Measurements from ENCODE around the gene GRIK1. TPM values are rescaled to one million over a fixed set of nuclear protein-coding genes. Genes with fewer than 3 reads are reported as not detected.

GRIK1 gene
- total RNA-seq, 1 donor from 2014 or later: not detected

- no peak for DNase-seq
- Mint-ChIP-seq H3K9me3 (no peaks in the 10 kb centered on the region), H3K4me1 (no peaks in the 10 kb centered on the region), H3K27me3 (peaks cover 2% of the 10 kb centered on the region), H3K36me3 (ENCODE audit: low read depth) (no peaks in the 10 kb centered on the region), H3K4me3 (no peak overlapping the region), H3K27ac (no peak overlapping the region)
- intact Hi-C loops (cut with micrococcal nuclease): no loop called here
Observed at GRCh38 chr21:29810871-29811270, 128.9 kb downstream of the GRIK1 start.

GRCh38 chr21:29808153-29808552 lies 131.6 kb downstream of the GRIK1 start:
- Mint-ChIP-seq H3K4me3 (no peak overlapping the region), H3K9me3 (no peaks in the 10 kb centered on the region), H3K27ac (no peak overlapping the region), H3K4me1 (no peaks in the 10 kb centered on the region), H3K36me3 (ENCODE audit: low read depth) (no peaks in the 10 kb centered on the region), H3K27me3 (peaks cover 2% of the 10 kb centered on the region)
- intact Hi-C loops (cut with micrococcal nuclease): no loop called here
- no peak for DNase-seq

- no peaks in the 10 kb centered on the region for H3K9me3 Mint-ChIP-seq
- intact Hi-C loops (cut with micrococcal nuclease): no loop called here
- no peak for DNase-seq
- no peak overlapping the region for H3K4me3 Mint-ChIP-seq
- H3K4me1 Mint-ChIP-seq: no peaks in the 10 kb centered on the region
- no peak overlapping the region for H3K27ac Mint-ChIP-seq
- H3K27me3 Mint-ChIP-seq: peaks cover 2% of the 10 kb centered on the region
- H3K36me3 Mint-ChIP-seq (ENCODE audit: low read depth): no peaks in the 10 kb centered on the region
Observed at GRCh38 chr21:29805105-29805504, 134.7 kb downstream of the GRIK1 start.

- Mint-ChIP-seq H3K4me1 (no peaks in the 10 kb centered on the region), H3K27me3 (no peaks in the 10 kb centered on the region), H3K4me3 (no peak overlapping the region), H3K27ac (no peak overlapping the region), H3K9me3 (no peaks in the 10 kb centered on the region), H3K36me3 (ENCODE audit: low read depth) (no peaks in the 10 kb centered on the region)
- no peak for DNase-seq
- intact Hi-C loops (cut with micrococcal nuclease): no loop called here
Observed at GRCh38 chr21:29803191-29803590, 136.6 kb downstream of the GRIK1 start.

GRCh38 chr21:29801122-29801521 lies 138.7 kb downstream of the GRIK1 start:
- H3K27me3 Mint-ChIP-seq: no peaks in the 10 kb centered on the region
- DNase-seq: no peak
- H3K9me3 Mint-ChIP-seq: no peaks in the 10 kb centered on the region
- H3K4me3 Mint-ChIP-seq: no peak overlapping the region
- intact Hi-C loops (cut with micrococcal nuclease): no loop called here
- no peaks in the 10 kb centered on the region for H3K36me3 Mint-ChIP-seq (ENCODE audit: low read depth)
- no peak overlapping the region for H3K27ac Mint-ChIP-seq
- H3K4me1 Mint-ChIP-seq: no peaks in the 10 kb centered on the region

- H3K9me3 Mint-ChIP-seq: no peaks in the 10 kb centered on the region
- H3K4me1 Mint-ChIP-seq: no peaks in the 10 kb centered on the region
- intact Hi-C loops (cut with micrococcal nuclease): no loop called here
- H3K27ac Mint-ChIP-seq: no peak overlapping the region
- DNase-seq: no peak
- H3K36me3 Mint-ChIP-seq (ENCODE audit: low read depth): no peaks in the 10 kb centered on the region
- no peak overlapping the region for H3K4me3 Mint-ChIP-seq
- H3K27me3 Mint-ChIP-seq: no peaks in the 10 kb centered on the region
Observed at GRCh38 chr21:29800056-29800455, 139.7 kb downstream of the GRIK1 start.

GRCh38 chr21:29798840-29799239 lies 141.0 kb downstream of the GRIK1 start:
- Mint-ChIP-seq H3K4me3 (no peak overlapping the region), H3K36me3 (ENCODE audit: low read depth) (no peaks in the 10 kb centered on the region), H3K4me1 (no peaks in the 10 kb centered on the region), H3K27me3 (no peaks in the 10 kb centered on the region), H3K9me3 (no peaks in the 10 kb centered on the region), H3K27ac (no peak overlapping the region)
- no peak for DNase-seq
- intact Hi-C loops (cut with micrococcal nuclease): no loop called here

GRCh38 chr21:29797155-29797554 lies 142.6 kb downstream of the GRIK1 start:
- Mint-ChIP-seq H3K36me3 (ENCODE audit: low read depth) (no peaks in the 10 kb centered on the region), H3K27me3 (no peaks in the 10 kb centered on the region), H3K27ac (no peak overlapping the region), H3K4me3 (no peak overlapping the region), H3K9me3 (no peaks in the 10 kb centered on the region), H3K4me1 (no peaks in the 10 kb centered on the region)
- intact Hi-C loops (cut with micrococcal nuclease): no loop called here
- DNase-seq: no peak

- Mint-ChIP-seq H3K4me1 (no peaks in the 10 kb centered on the region), H3K36me3 (ENCODE audit: low read depth) (no peaks in the 10 kb centered on the region), H3K4me3 (no peak overlapping the region), H3K27me3 (no peaks in the 10 kb centered on the region), H3K9me3 (no peaks in the 10 kb centered on the region), H3K27ac (no peak overlapping the region)
- intact Hi-C loops (cut with micrococcal nuclease): no loop called here
- DNase-seq: no peak
Observed at GRCh38 chr21:29793712-29794111, 146.1 kb downstream of the GRIK1 start.

GRCh38 chr21:29789393-29789792 lies 150.4 kb downstream of the GRIK1 start:
- H3K4me1 Mint-ChIP-seq: no peaks in the 10 kb centered on the region
- no peak overlapping the region for H3K27ac Mint-ChIP-seq
- no peaks in the 10 kb centered on the region for H3K27me3 Mint-ChIP-seq
- no peaks in the 10 kb centered on the region for H3K36me3 Mint-ChIP-seq (ENCODE audit: low read depth)
- H3K4me3 Mint-ChIP-seq: no peak overlapping the region
- intact Hi-C loops (cut with micrococcal nuclease): no loop called here
- DNase-seq: no peak
- H3K9me3 Mint-ChIP-seq: no peaks in the 10 kb centered on the region

GRCh38 chr21:29788752-29789151 lies 151.0 kb downstream of the GRIK1 start:
- H3K36me3 Mint-ChIP-seq (ENCODE audit: low read depth): no peaks in the 10 kb centered on the region
- intact Hi-C loops (cut with micrococcal nuclease): no loop called here
- H3K9me3 Mint-ChIP-seq: no peaks in the 10 kb centered on the region

GRCh38 chr21:29787361-29787909 lies 152.4 kb downstream of the GRIK1 start:
- Mint-ChIP-seq H3K9me3 (no peaks in the 10 kb centered on the region), H3K27ac (no peak overlapping the region), H3K4me3 (no peak overlapping the region), H3K27me3 (no peaks in the 10 kb centered on the region), H3K36me3 (ENCODE audit: low read depth) (no peaks in the 10 kb centered on the region), H3K4me1 (no peaks in the 10 kb centered on the region)
- no peak for DNase-seq
- intact Hi-C loops (cut with micrococcal nuclease): no loop called here

More at GRCh38 chr21:29788752-29789151, 151.0 kb downstream of the GRIK1 start:
- Mint-ChIP-seq H3K27me3 (no peaks in the 10 kb centered on the region), H3K27ac (no peak overlapping the region), H3K4me1 (no peaks in the 10 kb centered on the region), H3K4me3 (no peak overlapping the region)
- no peak for DNase-seq

GRCh38 chr21:29786496-29787360 lies 153.1 kb downstream of the GRIK1 start:
- Mint-ChIP-seq H3K27me3 (no peaks in the 10 kb centered on the region), H3K27ac (no peak overlapping the region), H3K4me1 (no peaks in the 10 kb centered on the region), H3K36me3 (ENCODE audit: low read depth) (no peaks in the 10 kb centered on the region), H3K4me3 (no peak overlapping the region), H3K9me3 (no peaks in the 10 kb centered on the region)
- intact Hi-C loops (cut with micrococcal nuclease): no loop called here
- no peak for DNase-seq

- Mint-ChIP-seq H3K9me3 (no peaks in the 10 kb centered on the region), H3K27ac (no peak overlapping the region), H3K27me3 (no peaks in the 10 kb centered on the region), H3K4me3 (no peak overlapping the region), H3K4me1 (no peaks in the 10 kb centered on the region), H3K36me3 (ENCODE audit: low read depth) (no peaks in the 10 kb centered on the region)
- intact Hi-C loops (cut with micrococcal nuclease): no loop called here
- DNase-seq: no peak
Observed at GRCh38 chr21:29777160-29777559, 162.6 kb downstream of the GRIK1 start.

GRCh38 chr21:29775462-29775861 lies 164.3 kb downstream of the GRIK1 start:
- DNase-seq: no peak
- no peak overlapping the region for H3K4me3 Mint-ChIP-seq
- H3K9me3 Mint-ChIP-seq: no peaks in the 10 kb centered on the region
- H3K27ac Mint-ChIP-seq: no peak overlapping the region
- no peaks in the 10 kb centered on the region for H3K27me3 Mint-ChIP-seq
- no peaks in the 10 kb centered on the region for H3K4me1 Mint-ChIP-seq
- H3K36me3 Mint-ChIP-seq (ENCODE audit: low read depth): no peaks in the 10 kb centered on the region
- intact Hi-C loops (cut with micrococcal nuclease): no loop called here
